ENCODE results near the gene PNKD.

PNKD gene

GRCh38 chr2:218374795-218375194 is 104.5 kb downstream of the PNKD start:
- no peak overlapping the region for H3K4me3 ChIP-seq (ENCODE audit: low read length, poor library complexity, severe bottlenecking)
- no peaks in the 10 kb centered on the region for H3K27me3 ChIP-seq (ENCODE audit: insufficient read depth, low read length, poor library complexity, severe bottlenecking)
- no peaks in the 10 kb centered on the region for H3F3A ChIP-seq (ENCODE audit: low read depth)
- no peak overlapping the region for H3K9ac ChIP-seq (ENCODE audit: low read depth, low read length, poor library complexity, severe bottlenecking)
- H3K79me2 ChIP-seq (ENCODE audit: insufficient read depth, low read length): no peaks in the 10 kb centered on the region
- no peaks in the 10 kb centered on the region for H3K36me3 ChIP-seq (ENCODE audit: insufficient read depth, low read length)
- TF ChIP-seq EZH2phosphoT487 (IDR thresholded peaks at IDR 0.05; ENCODE audit: borderline replicate concordance): no peak
- no peak for TF ChIP-seq CTCF (conservative IDR thresholded peaks at IDR 0.05; ENCODE audit: low read length)
- H4K20me1 ChIP-seq (ENCODE audit: insufficient read depth, low read length, poor library complexity, severe bottlenecking): no peaks in the 10 kb centered on the region
- no peaks in the 10 kb centered on the region for H3K9me3 ChIP-seq (ENCODE audit: insufficient read depth, low read depth, low read length)
- H3K4me2 ChIP-seq (ENCODE audit: low read depth, low read length, poor library complexity, severe bottlenecking): no peak overlapping the region
- H3K9me2 ChIP-seq (replicated peaks; ENCODE audit: low read depth, low read length): no peaks in the 10 kb centered on the region
- no peak overlapping the region for H2AFZ ChIP-seq (ENCODE audit: low read length)
- peaks cover 6% of the 10 kb centered on the region for H3K4me1 ChIP-seq (ENCODE audit: insufficient read depth, low read length, poor library complexity, severe bottlenecking)

- Histone ChIP-seq H3K9me3 (ENCODE audit: insufficient read depth, low read depth, low read length) (no peaks in the 10 kb centered on the region), H3K4me2 (ENCODE audit: low read depth, low read length, poor library complexity, severe bottlenecking) (no peak overlapping the region), H3K9ac (ENCODE audit: low read depth, low read length, poor library complexity, severe bottlenecking) (no peak overlapping the region), H3K4me3 (ENCODE audit: low read length, poor library complexity, severe bottlenecking) (no peak overlapping the region), H3K27me3 (ENCODE audit: insufficient read depth, low read length, poor library complexity, severe bottlenecking) (no peaks in the 10 kb centered on the region), H4K20me1 (ENCODE audit: insufficient read depth, low read length, poor library complexity, severe bottlenecking) (no peaks in the 10 kb centered on the region), H2AFZ (ENCODE audit: low read length) (no peak overlapping the region), H3K36me3 (ENCODE audit: insufficient read depth, low read length) (no peaks in the 10 kb centered on the region), H3K79me2 (ENCODE audit: insufficient read depth, low read length) (no peaks in the 10 kb centered on the region), H3F3A (ENCODE audit: low read depth) (no peaks in the 10 kb centered on the region), H3K9me2 (replicated peaks; ENCODE audit: low read depth, low read length) (no peaks in the 10 kb centered on the region), H3K4me1 (ENCODE audit: insufficient read depth, low read length, poor library complexity, severe bottlenecking) (peaks cover 6% of the 10 kb centered on the region)
- TF ChIP-seq EZH2phosphoT487 (IDR thresholded peaks at IDR 0.05; ENCODE audit: borderline replicate concordance): no peak
- TF ChIP-seq CTCF (conservative IDR thresholded peaks at IDR 0.05; ENCODE audit: low read length): no peak
These were observed 104.9 kb downstream of the PNKD start for GRCh38 chr2:218375212-218375611.

- H3K4me2 ChIP-seq (ENCODE audit: low read depth, low read length, poor library complexity, severe bottlenecking): no peak overlapping the region
- no peaks in the 10 kb centered on the region for H3K4me1 ChIP-seq (ENCODE audit: insufficient read depth, low read length, poor library complexity, severe bottlenecking)
- H3F3A ChIP-seq (ENCODE audit: low read depth): no peaks in the 10 kb centered on the region
- no peaks in the 10 kb centered on the region for H4K20me1 ChIP-seq (ENCODE audit: insufficient read depth, low read length, poor library complexity, severe bottlenecking)
- H3K36me3 ChIP-seq (ENCODE audit: insufficient read depth, low read length): no peaks in the 10 kb centered on the region
- H3K4me3 ChIP-seq (ENCODE audit: low read length, poor library complexity, severe bottlenecking): no peak overlapping the region
- TF ChIP-seq EZH2phosphoT487 (IDR thresholded peaks at IDR 0.05; ENCODE audit: borderline replicate concordance) (no peak), CTCF (conservative IDR thresholded peaks at IDR 0.05; ENCODE audit: low read length) (no peak)
- no peak overlapping the region for H3K9ac ChIP-seq (ENCODE audit: low read depth, low read length, poor library complexity, severe bottlenecking)
- H3K9me3 ChIP-seq (ENCODE audit: insufficient read depth, low read depth, low read length): no peaks in the 10 kb centered on the region
- no peaks in the 10 kb centered on the region for H3K79me2 ChIP-seq (ENCODE audit: insufficient read depth, low read length)
- no peak overlapping the region for H2AFZ ChIP-seq (ENCODE audit: low read length)
- H3K9me2 ChIP-seq (replicated peaks; ENCODE audit: low read depth, low read length): no peaks in the 10 kb centered on the region
- no peaks in the 10 kb centered on the region for H3K27me3 ChIP-seq (ENCODE audit: insufficient read depth, low read length, poor library complexity, severe bottlenecking)
These were observed 107.7 kb downstream of the PNKD start for GRCh38 chr2:218378053-218378452.
